RWPE1 (cell line): ENCODE results near the gene MDH2.
A peak's percentile ranks its signal among the peaks of the same experiment; 100 is the strongest.
"Not testable (repeated sequence)": the region's sequence is repeated elsewhere in the genome, so short reads cannot be mapped to it uniquely, and the experiment has no call there.

Experiments
- CTCF ChIA-PET: fragments of 350-600 bp; sonication (Branson Sonifier 250); formaldehyde crosslinking; extraction: SDS; loops from one replicate; lab custom pipeline; 2021; lab: Yijun Ruan, JAX
- POLR2A ChIA-PET: fragments of 400-600 bp; formaldehyde crosslinking; extraction: SDS; loops from one replicate; lab custom pipeline; 2020; ENCODE audit warnings: antibody characterized with exemption; ENCODE audit not compliant: low non-redundant PET; lab: Yijun Ruan, JAX
- DNase-seq: peaks from one replicate; pipeline ENCODE4 v3.0.0; 2012; ENCODE audit warnings: low spot score
- H3K27ac ChIP-seq: fragments of 450-650 bp; 2 replicates; pipeline ENCODE4 v1.5.1; 2017
- TF ChIP-seq, protein P1 (sequence below): fragments of 450-650 bp; conservative IDR thresholded peaks from 2 replicates; pipeline ENCODE4 v1.5.1; 2017; ENCODE audit warnings: low read depth, mild to moderate bottlenecking

Gene MDH2

DNA sequence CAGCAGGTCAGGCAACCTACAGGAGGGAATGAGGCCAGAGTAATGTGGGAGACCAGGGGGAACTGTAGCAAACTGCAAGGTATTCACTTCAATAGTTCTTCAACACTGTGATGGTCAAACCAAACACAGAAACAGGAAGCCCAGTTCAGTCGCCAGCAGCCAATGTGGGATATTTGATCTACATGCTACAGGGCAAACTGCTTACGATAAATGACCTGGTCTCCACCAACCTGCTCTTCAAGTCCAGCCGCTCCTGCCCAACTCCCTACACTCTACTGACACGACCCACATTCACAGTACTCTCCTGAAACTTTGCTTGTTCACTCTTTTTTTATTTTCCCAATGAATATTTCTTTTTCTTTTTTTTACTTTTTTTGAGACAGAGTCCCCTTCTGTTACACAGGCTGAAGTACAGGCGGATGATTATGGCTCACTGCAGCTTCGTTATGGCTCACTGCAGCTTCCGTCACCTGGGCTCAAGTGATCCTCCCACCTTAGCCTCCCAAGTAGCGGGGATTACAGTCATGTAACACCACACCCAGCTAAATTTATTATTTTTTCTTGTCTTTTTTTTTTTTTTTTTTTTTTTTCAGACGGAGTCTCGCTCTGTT lies 42.1 kb downstream of the MDH2 start:
- H3K27ac ChIP-seq = no peak overlapping the region
- ChIA-PET POLR2A (no interaction called here), CTCF (no interaction called here)
- TF ChIP-seq, protein P1, sequence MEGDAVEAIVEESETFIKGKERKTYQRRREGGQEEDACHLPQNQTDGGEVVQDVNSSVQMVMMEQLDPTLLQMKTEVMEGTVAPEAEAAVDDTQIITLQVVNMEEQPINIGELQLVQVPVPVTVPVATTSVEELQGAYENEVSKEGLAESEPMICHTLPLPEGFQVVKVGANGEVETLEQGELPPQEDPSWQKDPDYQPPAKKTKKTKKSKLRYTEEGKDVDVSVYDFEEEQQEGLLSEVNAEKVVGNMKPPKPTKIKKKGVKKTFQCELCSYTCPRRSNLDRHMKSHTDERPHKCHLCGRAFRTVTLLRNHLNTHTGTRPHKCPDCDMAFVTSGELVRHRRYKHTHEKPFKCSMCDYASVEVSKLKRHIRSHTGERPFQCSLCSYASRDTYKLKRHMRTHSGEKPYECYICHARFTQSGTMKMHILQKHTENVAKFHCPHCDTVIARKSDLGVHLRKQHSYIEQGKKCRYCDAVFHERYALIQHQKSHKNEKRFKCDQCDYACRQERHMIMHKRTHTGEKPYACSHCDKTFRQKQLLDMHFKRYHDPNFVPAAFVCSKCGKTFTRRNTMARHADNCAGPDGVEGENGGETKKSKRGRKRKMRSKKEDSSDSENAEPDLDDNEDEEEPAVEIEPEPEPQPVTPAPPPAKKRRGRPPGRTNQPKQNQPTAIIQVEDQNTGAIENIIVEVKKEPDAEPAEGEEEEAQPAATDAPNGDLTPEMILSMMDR = no peak
- DNase-seq = no peak

DNA sequence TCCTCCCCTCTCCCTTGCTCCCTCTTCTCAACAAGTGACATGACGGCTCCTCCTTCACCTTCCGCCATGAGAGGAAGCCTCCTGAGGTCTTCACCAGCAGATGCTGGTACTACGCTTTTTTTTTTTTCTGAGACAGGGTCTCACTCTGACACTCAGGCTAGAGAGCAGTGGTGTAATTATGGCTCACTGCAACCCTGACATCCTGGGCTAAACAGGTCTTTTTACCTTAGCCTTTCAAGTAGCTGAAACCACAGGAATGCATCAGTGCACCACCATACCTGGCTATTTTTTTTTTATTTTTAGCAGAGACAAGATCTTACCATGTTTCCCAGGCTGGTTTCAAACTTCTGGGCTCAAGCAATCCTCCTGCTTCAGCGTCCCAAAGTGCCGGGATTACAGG lies 43.6 kb downstream of the MDH2 start:
- DNase-seq = no peak
- TF ChIP-seq, protein P1 = no peak
- ChIA-PET CTCF (no interaction called here), POLR2A (no interaction called here)
- H3K27ac ChIP-seq = no peak overlapping the region

DNA sequence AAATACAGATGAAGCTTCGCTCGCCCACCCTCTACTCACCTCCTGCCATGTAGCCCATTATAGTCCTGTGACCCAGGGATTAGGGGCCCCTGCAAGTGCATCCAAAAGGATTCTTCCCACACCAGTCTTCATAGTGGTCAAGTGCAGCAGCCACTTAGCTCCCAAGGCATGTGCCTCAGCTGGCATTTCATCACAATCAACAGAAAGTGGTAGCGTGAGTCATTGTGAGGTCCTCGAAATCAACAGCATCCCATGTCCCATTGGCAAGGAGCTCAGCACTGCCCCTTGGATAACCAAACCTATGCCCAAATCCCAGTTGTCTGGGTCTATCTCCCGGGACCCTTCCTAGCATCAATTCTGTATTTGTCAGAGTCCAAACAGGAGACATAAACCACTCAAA lies 45.6 kb downstream of the MDH2 start:
- POLR2A ChIA-PET, H3K27ac ChIP-seq, CTCF ChIA-PET, DNase-seq: not testable (repeated sequence)

DNA sequence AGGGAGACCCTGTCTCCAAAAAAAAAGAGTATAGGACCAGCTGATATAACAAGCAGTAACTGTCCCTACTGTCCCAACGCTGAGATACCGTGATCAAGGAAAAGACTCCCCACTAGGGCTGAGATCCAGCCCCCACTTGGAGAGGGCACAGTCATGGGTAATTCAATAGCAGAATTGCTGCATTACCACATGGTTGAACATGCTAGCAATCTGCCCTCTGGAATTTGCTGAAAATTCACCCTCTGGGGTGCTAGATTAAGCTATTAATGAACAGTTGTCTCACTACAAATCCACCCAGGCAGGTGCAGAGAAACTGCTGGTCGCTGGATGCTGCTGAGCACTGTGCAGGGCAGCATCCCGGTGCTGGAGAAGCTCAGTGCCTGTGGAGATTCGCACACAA lies 46.4 kb downstream of the MDH2 start:
- H3K27ac ChIP-seq, CTCF ChIA-PET, POLR2A ChIA-PET, DNase-seq: not testable (repeated sequence)

DNA sequence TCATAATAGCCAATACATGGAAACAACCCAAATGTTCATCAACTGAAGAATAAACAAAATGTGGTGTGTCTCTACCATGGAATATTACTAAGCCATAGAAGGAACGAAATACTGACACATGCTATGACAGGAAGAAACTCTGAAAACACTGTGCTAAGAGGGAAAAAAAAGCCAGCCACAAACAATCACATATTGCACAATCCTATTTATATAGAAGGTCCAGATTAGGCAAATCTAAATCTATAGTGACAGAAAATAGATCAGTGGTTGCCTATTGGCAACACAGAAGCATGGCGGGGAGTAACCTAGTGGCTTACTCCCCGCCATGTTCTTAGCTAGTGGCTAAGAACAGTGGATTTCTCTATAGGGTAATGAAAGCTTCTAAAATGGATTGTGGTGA lies 48.0 kb downstream of the MDH2 start:
- CTCF ChIA-PET = interaction anchor here (0.6 kb wide), 1 partner anchor 195 kb away, joined by 4 read pairs; no protein-coding TSS in a partner anchor
- DNase-seq = no peak
- TF ChIP-seq, protein P1 = no peak

DNA sequence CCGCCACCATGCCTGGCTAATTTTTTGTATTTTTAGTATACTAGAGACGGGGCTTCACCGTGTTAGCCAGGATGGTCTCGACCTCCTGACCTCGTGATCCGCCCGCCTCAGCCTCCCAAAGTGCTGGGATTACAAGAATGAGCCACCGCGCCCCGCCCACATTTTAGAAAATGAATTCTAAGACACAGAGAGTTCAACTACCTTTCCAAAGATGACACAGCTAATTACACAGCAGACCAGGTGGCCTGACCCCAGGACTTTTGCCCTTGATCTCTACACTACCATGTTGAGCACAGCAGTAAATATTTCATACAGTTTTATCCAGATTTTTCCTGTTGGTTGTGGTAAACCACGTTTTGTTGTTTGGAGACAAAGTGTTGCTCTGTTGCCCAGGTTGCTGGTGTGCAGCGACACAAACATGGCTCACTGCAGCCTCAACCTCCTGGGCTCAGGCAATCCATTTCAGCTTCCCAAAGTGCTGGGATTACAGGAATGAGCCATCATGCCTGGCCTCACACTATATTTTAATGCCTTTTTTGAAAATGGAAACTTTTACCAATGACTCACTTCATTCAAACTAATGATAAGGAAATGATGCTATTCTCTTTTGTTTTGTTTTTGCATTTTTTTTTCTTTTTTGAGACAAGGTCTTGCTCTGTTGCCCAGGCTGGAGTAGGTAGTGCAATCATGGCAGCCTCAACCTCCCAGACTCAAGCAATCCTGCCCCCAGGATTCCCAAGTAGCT lies 54.0 kb downstream of the MDH2 start:
- POLR2A ChIA-PET, H3K27ac ChIP-seq, DNase-seq: not testable (repeated sequence)
- CTCF ChIA-PET = interaction anchor here (0.7 kb wide), 1 partner anchor 14 kb away, joined by 5 read pairs; no protein-coding TSS in a partner anchor

More for the DNA sequence above, 48.0 kb downstream of the MDH2 start:
- H3K27ac ChIP-seq = no peak overlapping the region
- POLR2A ChIA-PET = no interaction called here

DNA sequence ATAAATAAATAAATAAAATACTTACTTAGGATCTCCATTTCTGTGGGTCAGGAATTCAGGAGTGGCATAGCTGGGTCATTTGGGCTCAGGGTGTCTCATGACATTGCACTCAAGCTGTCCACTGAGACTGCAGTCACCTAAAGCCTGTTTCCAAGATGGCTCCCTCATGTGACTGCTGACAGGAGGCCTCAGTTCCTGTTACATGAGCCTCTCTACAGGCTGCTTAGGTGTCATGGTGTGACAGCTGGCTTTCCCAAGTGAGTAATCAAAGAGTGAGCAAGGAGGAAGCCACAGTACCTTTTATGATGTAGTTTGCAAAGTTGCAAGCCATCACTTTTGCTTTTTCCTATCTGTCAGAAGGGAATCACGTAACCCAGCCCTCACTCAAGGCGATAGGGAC lies 55.9 kb downstream of the MDH2 start:
- POLR2A ChIA-PET, H3K27ac ChIP-seq, DNase-seq, CTCF ChIA-PET: not testable (repeated sequence)

DNA sequence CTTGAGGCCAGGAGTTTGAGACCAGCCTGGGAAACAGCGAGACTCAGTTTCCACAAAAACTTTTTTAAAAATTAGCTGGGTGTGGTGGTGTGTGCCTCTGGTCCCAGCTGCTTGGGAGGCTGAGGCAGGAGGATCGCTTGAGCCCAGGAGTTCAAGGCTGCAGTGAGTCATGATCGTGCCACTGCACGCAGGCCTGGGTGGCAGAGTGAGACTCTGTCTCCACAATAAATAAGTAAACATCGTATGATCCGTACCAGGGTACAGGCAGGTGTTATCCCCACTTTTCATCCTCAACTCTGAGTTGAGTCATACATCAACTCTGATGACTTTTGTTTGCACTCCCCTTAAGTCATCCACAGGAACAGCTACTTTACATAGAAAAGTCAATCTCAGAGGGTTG lies 58.2 kb downstream of the MDH2 start:
- DNase-seq = peak; percentile 27
- H3K27ac ChIP-seq, POLR2A ChIA-PET, CTCF ChIA-PET: not testable (repeated sequence)

DNA sequence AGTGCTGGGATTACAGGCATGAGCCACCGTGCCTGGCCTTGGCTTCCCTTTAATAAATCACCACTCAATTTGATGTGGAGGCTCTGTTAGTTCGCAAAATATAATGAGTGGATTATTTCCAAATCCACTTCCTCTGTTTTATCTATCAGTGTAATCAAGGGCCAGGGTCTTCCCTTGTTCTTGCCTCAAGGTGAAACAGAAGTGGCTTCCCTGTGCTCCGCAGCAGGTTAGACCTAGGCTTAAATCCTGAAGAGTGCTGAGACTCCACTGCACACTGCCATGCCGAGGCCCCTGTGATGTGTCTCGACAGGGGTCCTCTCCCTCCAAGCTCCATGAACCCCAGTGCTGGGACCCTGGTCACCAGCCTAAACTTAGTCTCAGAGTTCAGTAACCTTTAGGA lies 59.0 kb downstream of the MDH2 start:
- TF ChIP-seq, protein P1 = no peak
- no peak overlapping the region for H3K27ac ChIP-seq
- ChIA-PET CTCF (no interaction called here), POLR2A (no interaction called here)
- no peak for DNase-seq
